SK-N-SH treated with all-trans-retinoic acid at 6 μM for 48 hours (cell line): ENCODE data around the gene ANKRD12.

Source experiments
- BACH2 ChIP-seq: fragments of 250-450 bp; sonication (Bioruptor Pico); IDR thresholded peaks from 2 replicates; pipeline ENCODE4 v1.9.0; 2021; ENCODE audit warnings: mild to moderate bottlenecking, borderline replicate concordance
- GLIS3 ChIP-seq: fragments of 250-450 bp; sonication (Bioruptor Pico); IDR thresholded peaks from 2 replicates; pipeline ENCODE4 v1.5.0; 2020; ENCODE audit warnings: mild to moderate bottlenecking, moderate library complexity
- ISL1 ChIP-seq: fragments of 250-450 bp; sonication (Bioruptor Pico); IDR thresholded peaks from 2 replicates; pipeline ENCODE4 v2.1.2; 2022; ENCODE audit warnings: mild to moderate bottlenecking, moderate library complexity
- PATZ1 ChIP-seq: fragments of 250-450 bp; sonication (Bioruptor Pico); IDR thresholded peaks from 2 replicates; pipeline ENCODE4 v1.8.0; 2020; ENCODE audit warnings: mild to moderate bottlenecking, moderate library complexity, borderline replicate concordance
- POU6F1 ChIP-seq: fragments of 250-450 bp; sonication (Bioruptor Pico); IDR thresholded peaks from 2 replicates; pipeline ENCODE4 v1.8.0; 2021; ENCODE audit warnings: low read depth, mild to moderate bottlenecking, moderate library complexity, borderline replicate concordance
- SNAI2 ChIP-seq: fragments of 250-450 bp; sonication (Bioruptor Pico); IDR thresholded peaks from 2 replicates; pipeline ENCODE4 v1.5.0; 2020; ENCODE audit warnings: mild to moderate bottlenecking, moderate library complexity
- TOX ChIP-seq: fragments of 250-450 bp; sonication (Bioruptor Pico); IDR thresholded peaks from 2 replicates; pipeline ENCODE4 v1.8.0; 2021; ENCODE audit warnings: mild to moderate bottlenecking, moderate library complexity, borderline replicate concordance
- ZFP3 ChIP-seq: fragments of 250-450 bp; sonication (Bioruptor Pico); IDR thresholded peaks from 2 replicates; pipeline ENCODE4 v1.5.0; 2020; ENCODE audit warnings: mild to moderate bottlenecking, moderate library complexity
- ZFP30 ChIP-seq: fragments of 450-650 bp; formaldehyde crosslinking; IDR thresholded peaks from 2 replicates; pipeline ENCODE4 v1.5.0; 2022; ENCODE audit warnings: mild to moderate bottlenecking, moderate library complexity
- ZNF565 ChIP-seq: fragments of 450-650 bp; formaldehyde crosslinking; conservative IDR thresholded peaks from 2 replicates; pipeline ENCODE4 v1.5.0; 2020; ENCODE audit warnings: low read depth, mild to moderate bottlenecking, moderate library complexity

GRCh38 chr18:9323750-9324445 lies 187.3 kb downstream of the ANKRD12 start:
- no peak for TF ChIP-seq SNAI2
- TF ChIP-seq TOX (CRISPR knock-in tag) = no peak
- no peak for TF ChIP-seq ZFP30 (CRISPR knock-in tag)
- TF ChIP-seq GLIS3 (CRISPR knock-in tag) = no peak
- no peak for TF ChIP-seq PATZ1
- no peak for TF ChIP-seq POU6F1 (CRISPR knock-in tag)
- no peak for TF ChIP-seq ISL1 (CRISPR knock-in tag)
- TF ChIP-seq ZNF565 = no peak
- TF ChIP-seq ZFP3 (CRISPR knock-in tag) = no peak
- no peak for TF ChIP-seq BACH2 (CRISPR knock-in tag)
